ENCODE results near the gene EIF4E. TPM values are rescaled to one million over a fixed set of nuclear protein-coding genes. Genes with fewer than 3 reads are reported as not detected.
A peak's percentile ranks its signal among the peaks of the same experiment; 100 is the strongest.
"Not testable (repeated sequence)": the region's sequence is repeated elsewhere in the genome, so short reads cannot be mapped to it uniquely, and the experiment has no call there.

EIF4E gene
- total RNA-seq, 4 donors from 2014 or later: 35.7 to 67.5 (median 56.0) TPM

GRCh38 chr4:98937986-98938720 lies 9.2 kb upstream of the EIF4E start:
- H3K36me3 ChIP-seq: no peaks in the 10 kb centered on the region
- TF ChIP-seq CTCF (IDR thresholded peaks at IDR 0.05 in 4 of 5, conservative IDR thresholded peaks at IDR 0.05 in 1 of 5) (no peak), POLR2A (IDR thresholded peaks at IDR 0.05) (no peak)
- in situ Hi-C loops (cut with MboI; ENCODE audit: low sequenced_read_pairs in 4 of 4) (loop anchor here (10.0 to 25.0 kb wide), 4 partner anchors 57 to 476 kb away; partner anchors contain the start of gene METAP1 (in 1 of the 4)), intact Hi-C loops (cut with DNase I; ENCODE audit: low total_unique reads) (loop anchor here (10.0 kb wide), 2 partner anchors 717 to 957 kb away; partner anchors contain the start of genes C4orf54 and LAMTOR3)
- DNase-seq (no peak), ATAC-seq (no peak)
- H3K4me1 ChIP-seq: no peaks in the 10 kb centered on the region
- H3K27me3 ChIP-seq: no peaks in the 10 kb centered on the region
- H3K9me3 ChIP-seq: no peaks in the 10 kb centered on the region
- no peak overlapping the region for H3K27ac ChIP-seq
- no peak overlapping the region for H3K4me3 ChIP-seq

DNA sequence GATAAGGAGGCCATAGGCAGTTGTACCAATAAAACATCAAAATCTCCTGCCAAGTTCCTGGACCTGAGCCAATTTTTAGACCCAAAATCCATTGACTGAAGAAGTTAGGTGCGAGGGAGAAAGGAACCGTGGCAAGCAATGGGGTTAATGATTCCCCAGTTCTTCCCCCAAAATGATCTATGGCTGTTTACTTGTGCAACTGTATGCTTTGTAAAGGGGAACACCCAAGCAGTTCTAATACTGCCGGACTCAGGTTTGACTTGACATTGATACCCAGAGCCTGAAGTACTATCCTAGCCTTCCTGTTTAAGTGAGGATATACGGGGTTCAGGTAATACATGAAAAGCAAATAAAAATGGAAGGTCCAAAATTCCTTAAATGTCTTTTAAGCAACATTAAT lies 6.7 kb upstream of the EIF4E start:
- intact Hi-C loops (cut with DNase I; ENCODE audit: low total_unique reads): loop anchor here (10.0 kb wide), 2 partner anchors 719 to 959 kb away; partner anchors contain the start of genes C4orf54 and LAMTOR3
- H3K4me1 ChIP-seq: peaks cover 2 to 12% of the 10 kb centered on the region in 2 donors
- no peak overlapping the region for H3K27ac ChIP-seq
- in situ Hi-C loops (cut with MboI; ENCODE audit: low sequenced_read_pairs in 4 of 4): loop anchor here (10.0 to 25.0 kb wide), 4 partner anchors 59 to 477 kb away; partner anchors contain the start of gene METAP1 (in 1 of the 4)
- no peaks in the 10 kb centered on the region for H3K36me3 ChIP-seq
- TF ChIP-seq POLR2A (IDR thresholded peaks at IDR 0.05): no peak
- TF ChIP-seq CTCF (IDR thresholded peaks at IDR 0.05 in 4 of 5, conservative IDR thresholded peaks at IDR 0.05 in 1 of 5): no peak
- no peaks in the 10 kb centered on the region for H3K9me3 ChIP-seq
- ATAC-seq: no peak
- no peak for DNase-seq
- H3K27me3 ChIP-seq: no peaks in the 10 kb centered on the region
- no peak overlapping the region for H3K4me3 ChIP-seq

GRCh38 chr4:98934851-98935250 lies 5.9 kb upstream of the EIF4E start:
- DNase-seq, H3K36me3 ChIP-seq, H3K27ac ChIP-seq, H3K9me3 ChIP-seq, H3K27me3 ChIP-seq, ATAC-seq, H3K4me3 ChIP-seq: not testable (repeated sequence)
- in situ Hi-C loops (cut with MboI; ENCODE audit: low sequenced_read_pairs in 4 of 4): loop anchor here (10.0 to 25.0 kb wide), 4 partner anchors 60 to 477 kb away; partner anchors contain the start of gene METAP1 (in 1 of the 4)
- H3K4me1 ChIP-seq: peaks cover 7 to 19% of the 10 kb centered on the region in 2 donors
- intact Hi-C loops (cut with DNase I; ENCODE audit: low total_unique reads): loop anchor here (10.0 kb wide), 2 partner anchors 720 to 960 kb away; partner anchors contain the start of genes C4orf54 and LAMTOR3

DNA sequence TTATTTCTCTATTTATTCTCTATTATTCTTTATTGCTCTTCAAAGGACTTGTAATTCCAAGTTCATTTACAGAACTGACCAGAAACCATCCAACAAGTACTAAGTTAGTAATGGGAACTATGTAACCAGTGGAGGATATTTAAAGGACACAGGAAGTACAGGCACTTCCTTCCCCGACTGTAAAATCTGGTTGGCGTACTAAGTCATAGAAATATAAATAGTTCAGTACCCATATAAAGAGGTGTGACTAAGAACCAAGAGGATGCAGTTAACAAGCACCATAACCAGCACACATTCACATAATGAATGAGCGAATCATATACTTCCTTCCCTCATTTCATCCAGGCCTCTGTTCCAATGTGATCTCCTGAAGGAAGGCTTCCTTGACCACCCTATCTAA lies 3.6 kb upstream of the EIF4E start:
- TF ChIP-seq POLR2A (IDR thresholded peaks at IDR 0.05): peak in 1 of 2 donors; percentile 29
- TF ChIP-seq CTCF (IDR thresholded peaks at IDR 0.05 in 4 of 5, conservative IDR thresholded peaks at IDR 0.05 in 1 of 5): no peak
- ATAC-seq: peak; percentile 32 to 39
- Histone ChIP-seq H3K9me3 (no peaks in the 10 kb centered on the region), H3K27ac (peak overlapping the region; percentile 48 to 98 (median 67)), H3K4me3 (no peak overlapping the region), H3K36me3 (no peaks in the 10 kb centered on the region), H3K27me3 (no peaks in the 10 kb centered on the region), H3K4me1 (peaks cover 11 to 23% of the 10 kb centered on the region in 2 donors)
- intact Hi-C loops (cut with DNase I; ENCODE audit: low total_unique reads): loop anchor here (10.0 kb wide), 2 partner anchors 722 to 962 kb away; partner anchors contain the start of genes C4orf54 and LAMTOR3
- in situ Hi-C loops (cut with MboI; ENCODE audit: low sequenced_read_pairs in 4 of 4): loop anchor here (10.0 to 25.0 kb wide), 4 partner anchors 62 to 480 kb away; partner anchors contain the start of gene METAP1 (in 1 of the 4)
- no peak for DNase-seq

All from gastrocnemius medialis (tissue), 4 donors.